Activated naive CD8-positive, alpha-beta T cell treated with anti-CD3 and anti-CD28 coated beads for 36 hours (primary cell): ENCODE results near the gene MTHFR. TPM values are rescaled to one million over a fixed set of nuclear protein-coding genes. Genes with fewer than 3 reads are reported as not detected.

ENCODE experiments used
- DNase-seq: peaks from one replicate; pipeline ENCODE4 v3.0.0; 2021
- H3K27ac Mint-ChIP-seq: one replicate; pipeline ENCODE4 v1.8.0; 2022; ENCODE audit warnings: mild to moderate bottlenecking, moderate library complexity, mixed read lengths
- H3K27me3 Mint-ChIP-seq: one replicate; pipeline ENCODE4 v1.8.0; 2022; ENCODE audit warnings: mild to moderate bottlenecking, mixed read lengths
- H3K36me3 Mint-ChIP-seq: one replicate; pipeline ENCODE4 v1.8.0; 2021; ENCODE audit warnings: mild to moderate bottlenecking, mixed read lengths
- H3K4me1 Mint-ChIP-seq: one replicate; pipeline ENCODE4 v1.8.0; 2021; ENCODE audit warnings: mixed read lengths
- H3K4me3 Mint-ChIP-seq: one replicate; pipeline ENCODE4 v1.8.0; 2022; ENCODE audit warnings: mild to moderate bottlenecking, moderate library complexity, mixed read lengths
- H3K9me3 Mint-ChIP-seq: one replicate; pipeline ENCODE4 v1.8.0; 2022; ENCODE audit warnings: mixed read lengths
- total RNA-seq, 2 experiments: library from RNA; stranded (reverse); gene quantifications; one replicate each; pipeline ENCODE4 v1.2.3, GENCODE V29; 2021

Gene MTHFR
- total RNA-seq, 2 experiments from 2014 or later = 11.0 to 12.2 TPM

DNA sequence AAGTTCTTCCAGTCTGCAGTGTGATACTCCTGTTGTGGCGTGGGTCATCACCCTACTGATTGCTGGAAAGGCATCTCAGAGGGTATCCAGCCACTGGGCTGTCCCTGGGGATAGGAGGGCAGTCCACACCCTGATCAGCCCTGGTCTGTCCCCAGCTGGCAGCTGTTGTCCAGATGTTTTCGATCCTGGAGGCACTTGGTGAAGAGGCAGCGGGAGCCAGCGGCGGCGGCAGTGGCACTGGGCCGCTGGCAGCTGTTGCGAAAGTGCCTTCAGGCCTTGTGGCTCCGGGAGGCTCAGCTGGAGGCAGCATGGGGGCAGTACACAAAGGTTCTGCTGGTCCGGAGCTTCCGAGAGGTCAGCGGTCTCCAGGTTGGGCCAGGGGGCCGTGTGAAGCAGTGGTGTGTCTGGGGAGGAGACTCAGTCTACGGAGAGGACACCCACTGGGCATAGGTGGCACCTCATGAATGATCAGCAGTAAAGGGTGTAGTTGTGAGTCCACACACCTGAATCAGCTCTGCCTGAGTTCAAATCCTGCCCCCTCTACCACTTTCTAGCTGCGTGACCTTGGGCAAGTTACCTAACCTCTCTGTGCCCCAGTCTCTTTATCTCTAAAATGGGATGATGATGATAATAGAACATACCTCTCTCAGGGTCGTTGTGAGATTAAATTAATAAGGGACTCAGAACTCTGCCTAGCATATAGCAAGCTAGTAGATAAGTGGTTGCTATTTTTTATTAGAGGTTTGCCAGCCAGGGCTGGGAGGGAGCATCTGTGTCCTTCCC lies 37.7 kb downstream of the MTHFR start:
- no peaks in the 10 kb centered on the region for H3K4me1 Mint-ChIP-seq
- H3K9me3 Mint-ChIP-seq = no peaks in the 10 kb centered on the region
- DNase-seq = no peak
- peaks cover 3% of the 10 kb centered on the region for H3K27me3 Mint-ChIP-seq
- no peaks in the 10 kb centered on the region for H3K36me3 Mint-ChIP-seq
- H3K4me3 Mint-ChIP-seq = no peak overlapping the region
- H3K27ac Mint-ChIP-seq = no peak overlapping the region

DNA sequence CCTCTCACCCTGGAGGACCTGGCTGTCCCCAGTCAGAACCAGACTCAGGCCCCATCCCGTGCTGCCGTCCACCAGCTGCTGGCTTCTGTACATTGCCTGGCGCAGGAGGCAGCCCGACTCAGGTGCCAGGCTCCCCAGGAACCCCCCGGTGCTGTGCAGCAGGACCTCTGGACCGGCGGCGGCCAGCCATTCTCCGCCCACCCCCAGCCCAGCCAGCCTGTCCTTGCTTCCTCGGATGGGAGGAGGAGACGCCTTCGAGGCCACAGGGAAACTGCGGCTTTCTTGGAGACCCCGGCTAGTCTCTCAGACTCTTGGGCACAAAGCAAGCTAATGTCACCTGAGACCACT lies 39.4 kb downstream of the MTHFR start:
- H3K27me3 Mint-ChIP-seq = peaks cover 14% of the 10 kb centered on the region
- H3K36me3 Mint-ChIP-seq = no peaks in the 10 kb centered on the region
- H3K27ac Mint-ChIP-seq = no peak overlapping the region
- no peak for DNase-seq
- H3K4me1 Mint-ChIP-seq = no peaks in the 10 kb centered on the region
- H3K9me3 Mint-ChIP-seq = no peaks in the 10 kb centered on the region
- H3K4me3 Mint-ChIP-seq = no peak overlapping the region

DNA sequence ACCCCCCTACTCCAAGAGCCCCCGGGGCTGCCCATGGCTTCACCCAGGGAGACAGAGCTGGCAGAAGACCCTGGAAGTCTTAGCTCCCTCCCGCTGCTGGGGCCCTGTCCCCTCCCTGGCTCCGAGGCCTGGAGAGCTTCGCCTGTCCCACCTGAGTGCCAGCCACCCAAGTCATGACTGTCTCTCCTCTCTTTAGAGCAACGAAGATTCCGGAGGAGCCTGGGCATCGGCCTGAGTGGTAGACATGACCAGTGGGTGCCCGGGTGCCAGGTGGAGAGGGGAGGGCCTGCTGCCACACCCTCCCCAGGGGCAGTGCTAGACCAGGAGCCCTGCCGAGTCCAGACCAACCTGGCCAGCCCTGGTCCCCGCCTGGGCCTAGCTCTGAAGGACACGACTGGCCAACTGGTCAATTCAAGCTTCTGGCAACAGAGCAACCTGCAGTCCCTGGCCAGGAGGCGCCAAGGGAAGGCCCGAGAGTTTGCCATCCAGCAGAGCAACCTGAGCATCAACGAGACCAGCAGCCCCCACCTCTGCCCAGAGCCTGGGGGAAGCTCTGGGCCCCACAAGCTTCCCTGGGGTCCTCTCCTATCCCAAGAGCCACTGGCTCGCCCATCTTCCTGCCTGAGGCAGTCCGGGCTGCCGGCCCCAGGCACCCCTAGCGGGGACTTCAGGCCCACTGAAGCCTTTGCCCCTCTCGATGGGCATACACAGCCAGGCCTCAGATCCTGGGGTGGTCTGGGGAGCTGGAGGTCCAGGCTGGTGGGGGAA lies 39.9 kb downstream of the MTHFR start:
- DNase-seq = no peak
- H3K9me3 Mint-ChIP-seq = no peaks in the 10 kb centered on the region
- H3K36me3 Mint-ChIP-seq = no peaks in the 10 kb centered on the region
- H3K27ac Mint-ChIP-seq = no peak overlapping the region
- H3K4me1 Mint-ChIP-seq = no peaks in the 10 kb centered on the region
- no peak overlapping the region for H3K4me3 Mint-ChIP-seq
- peaks cover 19% of the 10 kb centered on the region for H3K27me3 Mint-ChIP-seq

DNA sequence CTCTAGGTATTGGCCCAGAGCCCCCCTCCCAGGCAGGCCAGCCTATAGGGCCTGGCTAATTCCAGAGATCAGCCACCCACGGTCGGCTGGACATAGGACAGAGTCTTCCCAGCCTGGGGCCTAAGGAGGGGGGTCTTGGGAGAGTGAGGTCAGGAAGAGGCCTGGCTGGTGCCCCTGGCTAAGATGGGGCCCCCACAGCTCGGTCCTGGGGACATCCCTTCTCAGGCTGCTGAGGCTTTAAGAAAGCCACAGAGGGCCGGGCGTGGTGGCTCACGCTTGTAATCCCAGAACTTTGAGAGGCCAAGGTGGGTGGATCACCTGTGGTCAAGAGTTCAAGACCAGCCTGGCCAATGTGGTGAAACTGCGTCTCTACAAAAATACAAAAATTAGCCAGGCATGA lies 41.2 kb downstream of the MTHFR start:
- H3K27ac Mint-ChIP-seq = no peak overlapping the region
- peaks cover 25% of the 10 kb centered on the region for H3K27me3 Mint-ChIP-seq
- no peaks in the 10 kb centered on the region for H3K9me3 Mint-ChIP-seq
- no peaks in the 10 kb centered on the region for H3K4me1 Mint-ChIP-seq
- no peaks in the 10 kb centered on the region for H3K36me3 Mint-ChIP-seq
- no peak for DNase-seq
- no peak overlapping the region for H3K4me3 Mint-ChIP-seq

DNA sequence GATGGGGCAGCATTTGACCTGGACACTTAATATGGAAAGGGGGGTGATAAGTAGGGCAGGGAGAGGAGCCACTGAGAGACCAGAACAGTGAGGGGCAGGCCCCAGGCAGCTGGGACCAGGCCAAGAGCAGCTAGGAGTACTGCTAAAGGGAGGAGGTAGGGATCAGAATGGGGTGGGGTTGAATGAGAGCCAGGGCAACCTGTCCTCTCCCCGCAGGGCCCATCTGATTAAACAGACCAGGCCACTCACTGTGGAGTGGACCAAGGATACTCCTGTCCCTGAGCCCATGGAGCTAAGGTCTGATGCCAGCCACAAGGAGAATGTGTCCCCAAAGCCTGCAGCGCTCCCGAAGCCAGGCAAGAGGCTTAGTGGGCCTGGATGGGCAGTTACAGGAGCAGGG lies 41.6 kb downstream of the MTHFR start:
- Mint-ChIP-seq H3K27ac (no peak overlapping the region), H3K4me3 (no peak overlapping the region), H3K27me3 (peaks cover 25% of the 10 kb centered on the region), H3K4me1 (no peaks in the 10 kb centered on the region), H3K9me3 (no peaks in the 10 kb centered on the region), H3K36me3 (no peaks in the 10 kb centered on the region)
- DNase-seq = no peak

DNA sequence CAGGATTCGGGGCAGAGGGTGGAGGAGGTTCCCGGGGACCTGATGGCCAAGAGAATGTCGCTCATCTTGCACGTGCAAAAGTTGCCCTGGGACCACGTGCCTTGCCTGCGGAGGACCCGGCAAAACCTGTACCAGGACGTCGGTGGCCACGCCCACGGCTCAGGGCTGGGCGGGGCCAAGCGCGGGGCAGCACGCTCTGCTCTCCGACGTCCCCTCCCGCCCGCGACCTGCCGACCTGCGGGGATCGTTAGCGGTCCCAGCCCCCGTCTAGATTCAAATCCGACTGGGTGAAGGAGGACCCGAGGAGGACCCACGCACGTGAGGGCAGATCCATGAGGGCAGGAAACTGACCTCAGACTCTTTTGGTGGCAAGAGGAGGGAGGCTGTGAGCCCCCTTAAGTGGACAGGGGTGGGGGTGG lies 43.8 kb downstream of the MTHFR start, which contains the start of gene C1orf167:
Gene C1orf167 (plus strand): TSS at position 206 of the 419 bp plus-strand sequence. CDS start 2,208 bp downstream, outside the sequence.
- H3K4me3 Mint-ChIP-seq = no peak within 1 kb of the TSS
- no peaks in the 10 kb centered on the region for H3K9me3 Mint-ChIP-seq
- no peaks in the 10 kb centered on the region for H3K4me1 Mint-ChIP-seq
- no peak within 1 kb of the TSS for H3K27ac Mint-ChIP-seq
- peak; percentile 54 for DNase-seq
- H3K36me3 Mint-ChIP-seq = no peaks in the 10 kb centered on the region
- peaks cover 25% of the 10 kb centered on the region for H3K27me3 Mint-ChIP-seq

DNA sequence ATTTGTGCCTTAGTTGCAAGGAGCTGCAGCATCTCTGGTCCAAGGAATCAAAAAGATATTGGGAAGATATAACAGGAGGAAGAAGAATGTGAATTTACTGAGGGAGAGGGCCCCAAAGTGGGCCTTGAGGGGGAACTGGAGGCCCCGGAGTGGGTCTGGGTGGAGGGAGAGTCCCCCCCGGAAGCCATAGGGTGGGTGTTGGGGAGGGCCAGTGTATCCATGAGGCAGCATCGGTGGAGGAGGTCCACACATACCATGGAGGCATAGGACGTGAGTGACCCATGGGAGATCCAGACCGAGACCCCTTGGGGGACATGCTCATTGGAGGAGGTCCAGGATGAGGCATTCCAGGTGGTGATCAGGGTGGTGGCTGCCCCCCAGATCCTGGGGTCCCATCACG lies 44.5 kb downstream of the MTHFR start:
- no peak for DNase-seq
- no peak overlapping the region for H3K27ac Mint-ChIP-seq
- peaks cover 25% of the 10 kb centered on the region for H3K27me3 Mint-ChIP-seq
- no peaks in the 10 kb centered on the region for H3K36me3 Mint-ChIP-seq
- H3K4me1 Mint-ChIP-seq = no peaks in the 10 kb centered on the region
- H3K9me3 Mint-ChIP-seq = no peaks in the 10 kb centered on the region
- H3K4me3 Mint-ChIP-seq = no peak overlapping the region

DNA sequence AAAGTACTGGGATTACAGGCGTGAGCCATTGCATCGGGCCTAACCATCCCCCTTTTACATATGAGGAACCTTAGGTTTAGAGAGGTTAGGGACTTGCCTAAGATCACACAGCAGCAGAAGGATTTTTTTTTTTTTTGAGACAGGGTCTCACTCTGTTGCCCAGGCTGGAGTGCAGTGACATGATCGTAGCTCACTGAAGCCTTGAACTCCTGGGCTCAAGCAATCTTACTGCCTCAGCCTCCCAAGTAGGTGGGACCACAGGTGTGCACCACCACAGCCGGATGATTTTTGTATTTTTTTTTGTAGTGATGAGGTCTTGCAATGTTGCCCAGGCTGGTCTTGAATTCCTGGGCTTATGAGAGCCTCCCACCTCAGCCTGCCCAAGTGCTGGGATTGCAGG lies 46.0 kb downstream of the MTHFR start:
- DNase-seq = no peak
- Mint-ChIP-seq H3K27ac (no peak overlapping the region), H3K9me3 (no peaks in the 10 kb centered on the region), H3K36me3 (no peaks in the 10 kb centered on the region), H3K4me1 (no peaks in the 10 kb centered on the region), H3K4me3 (no peak overlapping the region), H3K27me3 (peaks cover 25% of the 10 kb centered on the region)

DNA sequence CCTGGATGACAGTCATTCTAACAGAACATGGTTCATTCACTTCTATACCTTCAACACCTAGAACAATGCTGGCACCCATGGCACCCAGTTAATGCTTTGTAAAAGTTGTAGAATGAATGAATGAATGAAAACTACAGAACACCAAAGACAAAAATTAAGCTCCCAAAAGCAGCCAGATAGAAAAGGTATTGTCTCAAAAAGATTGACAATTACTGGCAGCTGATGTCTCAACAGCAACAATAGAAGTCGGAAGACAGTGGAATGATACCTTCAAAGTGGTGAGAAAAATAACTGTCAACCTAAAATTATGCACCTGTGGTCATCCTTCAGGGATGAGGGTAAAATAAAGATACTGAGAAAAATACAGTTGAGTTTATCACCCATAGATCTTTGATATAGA lies 48.7 kb downstream of the MTHFR start:
- no peaks in the 10 kb centered on the region for H3K9me3 Mint-ChIP-seq
- DNase-seq = no peak
- H3K4me1 Mint-ChIP-seq = no peaks in the 10 kb centered on the region
- H3K36me3 Mint-ChIP-seq = no peaks in the 10 kb centered on the region
- H3K4me3 Mint-ChIP-seq = no peak overlapping the region
- no peak overlapping the region for H3K27ac Mint-ChIP-seq
- peaks cover 13% of the 10 kb centered on the region for H3K27me3 Mint-ChIP-seq

DNA sequence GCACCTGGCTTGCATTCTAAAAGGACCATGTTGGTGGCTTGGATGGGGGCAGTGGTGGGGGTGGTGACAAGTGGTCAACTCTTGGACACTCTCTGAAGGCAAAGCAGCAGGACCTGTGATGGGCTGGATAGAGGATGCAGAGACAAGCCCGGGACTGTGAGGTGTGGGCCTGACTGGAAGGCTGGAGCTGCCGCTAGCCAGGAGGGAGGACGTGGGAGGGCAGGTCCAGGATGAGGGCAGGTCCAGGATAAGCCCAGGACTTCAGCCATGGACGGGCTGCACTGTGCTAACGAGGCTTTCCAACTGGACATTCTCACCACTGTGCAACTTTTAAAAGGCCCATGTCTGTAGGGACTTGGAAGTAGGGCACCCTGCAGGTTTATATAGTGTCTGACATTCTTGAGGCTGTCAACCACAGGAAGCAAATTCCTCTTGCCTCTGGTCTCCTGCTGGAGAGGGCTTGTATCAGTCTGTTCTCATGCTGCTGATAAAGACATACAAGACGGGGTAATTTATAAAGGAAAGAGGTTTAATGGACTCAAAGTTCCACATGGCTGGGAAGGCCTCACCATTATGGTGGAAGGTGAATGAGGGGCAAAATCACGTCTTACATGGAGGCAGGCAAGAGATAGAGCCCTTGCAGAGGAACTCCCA lies 52.1 kb downstream of the MTHFR start:
- no peak overlapping the region for H3K27ac Mint-ChIP-seq
- no peaks in the 10 kb centered on the region for H3K27me3 Mint-ChIP-seq
- DNase-seq = no peak

DNA sequence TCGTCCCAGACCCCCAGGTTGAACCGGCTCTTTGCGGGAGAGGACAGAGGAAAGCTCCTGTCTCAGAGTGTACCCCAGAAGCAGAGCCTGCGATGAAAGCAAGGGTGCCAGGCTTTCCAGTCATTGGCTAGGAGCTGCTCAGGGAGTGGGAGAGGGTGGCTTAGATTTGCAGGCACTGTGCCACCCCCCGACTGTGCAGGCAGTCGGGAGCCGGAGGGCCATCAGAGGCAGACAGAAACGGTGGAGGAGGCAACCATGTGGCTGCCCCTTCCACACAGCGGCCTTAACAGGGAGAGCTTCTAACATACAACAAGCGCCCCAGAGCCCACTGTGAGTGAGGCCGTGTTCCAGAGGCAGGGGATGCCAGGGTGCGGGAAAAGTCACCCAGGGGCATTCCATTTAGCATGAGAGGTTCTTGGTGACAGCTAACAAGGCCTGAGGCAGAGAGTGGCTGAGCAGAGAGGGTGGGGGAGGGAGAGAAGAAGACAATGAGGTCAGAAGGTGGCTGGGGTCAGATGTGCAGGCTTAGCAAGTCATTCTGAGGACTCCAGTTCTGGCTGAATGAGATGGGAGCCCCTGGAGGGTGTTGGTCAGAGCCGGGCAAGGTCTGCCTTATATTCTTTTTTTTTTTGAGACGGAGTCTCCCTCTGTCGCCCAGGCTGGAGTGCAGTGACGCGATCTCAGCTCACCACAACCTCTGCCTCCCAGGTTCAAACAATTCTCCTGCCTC lies 53.2 kb downstream of the MTHFR start:
- H3K27ac Mint-ChIP-seq = no peak overlapping the region
- no peaks in the 10 kb centered on the region for H3K36me3 Mint-ChIP-seq
- H3K4me1 Mint-ChIP-seq = peaks cover 5% of the 10 kb centered on the region
- H3K9me3 Mint-ChIP-seq = no peaks in the 10 kb centered on the region
- no peaks in the 10 kb centered on the region for H3K27me3 Mint-ChIP-seq
- H3K4me3 Mint-ChIP-seq = no peak overlapping the region
- DNase-seq = no peak

More for the DNA sequence above, 52.1 kb downstream of the MTHFR start:
- Mint-ChIP-seq H3K4me3 (no peak overlapping the region), H3K36me3 (no peaks in the 10 kb centered on the region), H3K4me1 (peaks cover 5% of the 10 kb centered on the region), H3K9me3 (no peaks in the 10 kb centered on the region)

DNA sequence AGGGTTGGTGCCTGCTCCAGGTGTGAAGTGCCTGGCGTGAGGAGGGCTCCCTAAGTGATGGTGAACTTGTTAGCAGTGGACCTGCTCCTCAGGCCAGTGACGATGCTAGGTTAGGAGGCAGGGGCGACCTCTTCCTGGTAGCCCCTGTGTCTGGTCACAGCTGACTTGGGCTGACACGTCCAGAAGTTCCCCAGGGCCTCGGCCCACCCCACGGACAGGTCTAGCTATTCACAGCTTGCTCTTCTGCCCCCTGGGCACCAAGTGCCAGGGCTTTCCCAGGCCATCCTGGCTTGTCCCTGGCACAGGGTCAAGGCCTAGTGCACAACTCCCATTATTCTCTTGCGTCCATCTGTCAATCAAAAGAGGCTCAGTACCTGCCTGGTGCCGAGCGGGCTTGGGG lies 54.7 kb downstream of the MTHFR start:
- DNase-seq = no peak
- Mint-ChIP-seq H3K27ac (no peak overlapping the region), H3K4me1 (peaks cover 5% of the 10 kb centered on the region), H3K36me3 (no peaks in the 10 kb centered on the region), H3K9me3 (no peaks in the 10 kb centered on the region), H3K27me3 (no peaks in the 10 kb centered on the region), H3K4me3 (no peak overlapping the region)

DNA sequence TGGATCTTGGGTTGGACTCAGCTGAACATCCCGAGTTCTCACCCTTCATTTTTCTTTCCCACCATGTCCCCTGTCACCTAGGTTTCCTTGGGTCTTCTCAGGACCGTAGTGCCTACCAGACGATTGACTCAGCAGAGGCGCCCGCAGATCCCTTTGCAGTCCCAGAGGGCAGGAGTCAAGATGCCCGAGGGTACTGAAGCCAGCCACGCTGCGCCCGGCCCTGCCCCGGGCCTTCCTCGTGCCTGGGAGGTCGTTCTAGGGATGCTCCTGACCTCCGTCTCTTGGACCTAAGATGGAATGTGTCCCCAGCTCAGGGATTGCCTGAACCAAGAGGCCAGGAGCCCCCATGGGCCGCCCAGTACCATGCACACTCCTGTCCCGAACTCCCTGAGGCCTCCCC lies 55.8 kb downstream of the MTHFR start:
- H3K27ac Mint-ChIP-seq = no peak overlapping the region
- H3K9me3 Mint-ChIP-seq = no peaks in the 10 kb centered on the region
- no peak for DNase-seq
- peaks cover 5% of the 10 kb centered on the region for H3K4me1 Mint-ChIP-seq
- no peak overlapping the region for H3K4me3 Mint-ChIP-seq
- H3K27me3 Mint-ChIP-seq = no peaks in the 10 kb centered on the region
- H3K36me3 Mint-ChIP-seq = no peaks in the 10 kb centered on the region

DNA sequence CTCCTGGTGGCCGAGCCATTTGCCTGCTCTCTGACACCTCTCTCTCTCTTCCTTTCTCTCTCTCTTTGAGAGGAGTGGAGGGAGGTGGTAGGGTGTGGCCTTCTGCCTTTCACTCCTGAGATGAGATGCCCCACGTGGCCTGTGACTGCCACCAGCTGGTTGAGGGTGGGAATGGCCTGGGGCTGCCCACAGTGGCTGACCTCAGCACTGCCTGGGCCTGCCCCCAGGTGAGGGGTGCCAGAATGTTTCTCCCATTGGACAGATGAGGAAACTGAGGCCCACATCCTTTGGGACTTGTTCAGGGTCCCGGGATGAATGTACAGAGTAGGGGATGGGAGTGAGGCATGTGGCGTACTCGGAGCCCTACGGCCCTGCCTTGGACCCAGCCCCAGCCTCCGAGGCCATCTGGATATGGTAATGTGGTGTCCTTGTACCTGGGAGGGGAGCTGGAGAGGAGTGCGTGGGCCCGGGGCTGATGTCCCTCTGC lies 56.5 kb downstream of the MTHFR start:
- Mint-ChIP-seq H3K9me3 (no peaks in the 10 kb centered on the region), H3K27me3 (no peaks in the 10 kb centered on the region), H3K4me1 (peaks cover 5% of the 10 kb centered on the region), H3K36me3 (no peaks in the 10 kb centered on the region), H3K27ac (peak overlapping the region; percentile 69), H3K4me3 (no peak overlapping the region)
- peak; percentile 30 for DNase-seq
